Neural crest cell (in vitro differentiated cells): ENCODE data around the gene LRRC1. TPM values are rescaled to one million over a fixed set of nuclear protein-coding genes. Genes with fewer than 3 reads are reported as not detected.

ENCODE experiments used
- DNase-seq: peaks from one replicate; pipeline ENCODE4 v3.0.0; 2021; ENCODE audit warnings: low read depth, mixed read lengths, low spot score
- H3K27ac Mint-ChIP-seq: one replicate; pipeline ENCODE4 v1.8.0; 2021; ENCODE audit warnings: mild to moderate bottlenecking, mixed read lengths; ENCODE audit not compliant: unreplicated experiment
- H3K27me3 Mint-ChIP-seq: 2 replicates; pipeline ENCODE4 v1.8.0; 2021; ENCODE audit warnings: low read depth, mild to moderate bottlenecking, mixed read lengths
- H3K36me3 Mint-ChIP-seq: 2 replicates; pipeline ENCODE4 v1.8.0; 2021; ENCODE audit warnings: low read depth, mild to moderate bottlenecking, mixed read lengths
- H3K4me1 Mint-ChIP-seq: 2 replicates; pipeline ENCODE4 v1.8.0; 2021; ENCODE audit warnings: mixed read lengths
- H3K4me3 Mint-ChIP-seq: one replicate; pipeline ENCODE4 v1.8.0; 2021; ENCODE audit warnings: mild to moderate bottlenecking, mixed read lengths
- H3K9me3 Mint-ChIP-seq: 2 replicates; pipeline ENCODE4 v1.8.0; 2021; ENCODE audit warnings: mixed read lengths
- CTCF ChIP-seq: fragments of 200-600 bp; sonication (generic); conservative IDR thresholded peaks from 2 replicates; pipeline ENCODE4 v1.5.0; 2021; ENCODE audit warnings: antibody characterized with exemption, mild to moderate bottlenecking
- total RNA-seq: library from RNA; stranded (reverse); gene quantifications from 2 replicates; pipeline ENCODE4 v1.2.1, GENCODE V29; 2021

LRRC1 gene
- total RNA-seq, 1 donor from 2014 or later, result 6.6 TPM

- no peaks in the 10 kb centered on the region for H3K9me3 Mint-ChIP-seq
These were observed 97.9 kb downstream of the LRRC1 start for GRCh38 chr6:53892707-53893106.

GRCh38 chr6:53894091-53894490, 99.3 kb downstream of the LRRC1 start:
- Mint-ChIP-seq H3K27me3 (no peaks in the 10 kb centered on the region), H3K4me1 (no peaks in the 10 kb centered on the region), H3K9me3 (no peaks in the 10 kb centered on the region), H3K36me3 (peaks cover 8% of the 10 kb centered on the region), H3K27ac (no peak overlapping the region), H3K4me3 (no peak overlapping the region)
- no peak for DNase-seq
- TF ChIP-seq CTCF, result no peak

More at GRCh38 chr6:53892707-53893106, 97.9 kb downstream of the LRRC1 start:
- Mint-ChIP-seq H3K27me3 (no peaks in the 10 kb centered on the region), H3K27ac (no peak overlapping the region), H3K4me1 (no peaks in the 10 kb centered on the region), H3K36me3 (peaks cover 2% of the 10 kb centered on the region), H3K4me3 (no peak overlapping the region)
- no peak for DNase-seq
- TF ChIP-seq CTCF, result no peak

DNA sequence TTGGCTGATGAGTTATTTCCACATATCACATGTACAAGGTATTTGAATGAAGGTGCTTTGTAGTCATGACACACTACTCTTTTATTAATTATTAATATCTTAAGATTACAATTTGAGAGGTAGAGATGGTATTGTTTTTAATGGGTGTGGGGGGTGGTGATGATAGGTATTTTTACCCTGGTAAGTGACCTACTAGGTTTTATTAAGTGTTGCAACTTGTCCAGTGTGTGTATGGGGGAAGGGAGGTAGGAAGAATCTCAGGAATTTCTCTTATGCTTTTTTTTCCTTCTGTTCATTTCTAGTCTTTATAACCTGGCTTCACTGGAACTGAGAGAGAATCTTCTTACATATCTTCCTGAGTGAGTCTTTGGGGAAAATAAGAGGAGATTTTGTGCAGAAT, 101.4 kb downstream of the LRRC1 start:
- H3K36me3 Mint-ChIP-seq, result peaks cover 11% of the 10 kb centered on the region
- no peak for TF ChIP-seq CTCF
- no peak overlapping the region for H3K4me3 Mint-ChIP-seq
- no peaks in the 10 kb centered on the region for H3K9me3 Mint-ChIP-seq
- no peak overlapping the region for H3K27ac Mint-ChIP-seq
- H3K4me1 Mint-ChIP-seq, result no peaks in the 10 kb centered on the region
- no peaks in the 10 kb centered on the region for H3K27me3 Mint-ChIP-seq
- DNase-seq, result no peak

DNA sequence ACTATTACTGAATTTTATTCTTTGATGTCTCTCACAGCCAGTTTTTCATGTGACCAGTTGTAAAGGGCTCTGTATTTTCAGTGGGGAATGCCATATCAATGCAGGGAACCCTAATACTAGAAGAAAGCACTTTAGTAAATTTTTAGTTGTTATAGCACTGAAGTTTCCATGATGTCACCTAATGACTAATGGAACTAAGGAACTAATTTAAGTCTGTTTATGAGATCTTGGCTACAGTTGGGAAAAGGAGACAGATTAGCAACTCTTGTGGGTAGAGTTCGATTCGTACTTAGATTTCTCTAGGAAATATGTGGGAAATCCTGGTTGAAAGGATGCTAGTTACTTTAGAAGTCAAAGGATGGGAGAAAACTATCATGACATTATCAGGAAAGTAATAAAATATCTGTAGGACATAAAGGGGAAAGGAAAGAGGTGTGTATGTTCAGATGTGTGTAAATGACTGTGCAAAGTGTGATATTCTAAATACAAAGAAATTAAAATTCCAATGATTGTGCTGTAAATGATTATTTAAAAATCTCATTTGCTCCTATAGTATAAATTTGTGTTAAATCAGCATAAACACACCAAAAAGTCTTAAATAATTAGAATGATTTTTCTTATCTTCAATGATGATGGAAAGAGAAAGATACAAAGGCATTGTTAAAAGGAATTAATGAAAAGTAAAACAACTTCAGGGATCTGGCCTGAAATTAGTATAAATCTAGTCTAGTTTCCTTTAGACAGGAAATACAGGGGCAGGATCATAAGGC, 103.4 kb downstream of the LRRC1 start:
- no peaks in the 10 kb centered on the region for H3K9me3 Mint-ChIP-seq
- H3K4me1 Mint-ChIP-seq, result no peaks in the 10 kb centered on the region
- H3K36me3 Mint-ChIP-seq, result peaks cover 12% of the 10 kb centered on the region
- no peak for DNase-seq
- no peak for TF ChIP-seq CTCF
- no peak overlapping the region for H3K27ac Mint-ChIP-seq
- no peaks in the 10 kb centered on the region for H3K27me3 Mint-ChIP-seq
- no peak overlapping the region for H3K4me3 Mint-ChIP-seq

DNA sequence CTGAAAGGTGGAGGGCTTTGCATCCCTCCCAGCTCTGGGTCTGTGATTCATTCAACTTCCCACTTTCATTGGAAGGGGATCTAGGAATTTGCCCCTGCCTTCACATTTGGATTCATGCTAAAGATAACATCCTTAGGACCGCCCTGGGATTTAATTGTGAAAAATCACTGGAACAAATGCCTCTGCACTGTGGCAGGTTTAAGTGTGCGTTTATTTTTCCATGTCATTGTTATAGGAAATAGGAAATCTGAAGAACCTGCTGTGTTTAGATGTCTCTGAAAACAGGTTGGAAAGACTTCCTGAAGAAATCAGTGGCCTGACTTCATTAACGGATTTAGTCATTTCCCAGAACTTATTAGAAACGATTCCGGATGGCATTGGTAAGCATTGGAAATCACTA, 104.7 kb downstream of the LRRC1 start:
- Mint-ChIP-seq H3K4me3 (no peak overlapping the region), H3K9me3 (no peaks in the 10 kb centered on the region), H3K27me3 (no peaks in the 10 kb centered on the region), H3K36me3 (peaks cover 14% of the 10 kb centered on the region), H3K27ac (no peak overlapping the region), H3K4me1 (no peaks in the 10 kb centered on the region)
- no peak for TF ChIP-seq CTCF
- no peak for DNase-seq
